ENCODE results near the gene IFT43. TPM values are rescaled to one million over a fixed set of nuclear protein-coding genes. Genes with fewer than 3 reads are reported as not detected.

The IFT43 gene
- total RNA-seq, 1 donor from 2014 or later: 8.9 TPM

- intact Hi-C loops (cut with micrococcal nuclease): no loop called here
- H3K36me3 Mint-ChIP-seq (ENCODE audit: low read depth): no peaks in the 10 kb centered on the region
- DNase-seq: no peak
- no peaks in the 10 kb centered on the region for H3K27me3 Mint-ChIP-seq
- H3K27ac Mint-ChIP-seq: no peak overlapping the region
- H3K4me3 Mint-ChIP-seq: no peak overlapping the region
- H3K4me1 Mint-ChIP-seq: no peaks in the 10 kb centered on the region
- no peaks in the 10 kb centered on the region for H3K9me3 Mint-ChIP-seq
These were observed 14.1 kb upstream of the IFT43 start for GRCh38 chr14:75971509-75971908.

- Mint-ChIP-seq H3K9me3 (no peaks in the 10 kb centered on the region), H3K4me1 (peaks cover under 1% of the 10 kb centered on the region), H3K27ac (no peak overlapping the region), H3K36me3 (ENCODE audit: low read depth) (no peaks in the 10 kb centered on the region), H3K4me3 (no peak overlapping the region), H3K27me3 (no peaks in the 10 kb centered on the region)
- intact Hi-C loops (cut with micrococcal nuclease): no loop called here
- no peak for DNase-seq
These were observed 12.7 kb upstream of the IFT43 start for GRCh38 chr14:75972801-75973421.

- H3K36me3 Mint-ChIP-seq (ENCODE audit: low read depth): no peaks in the 10 kb centered on the region
- DNase-seq: no peak
- intact Hi-C loops (cut with micrococcal nuclease): no loop called here
- H3K4me1 Mint-ChIP-seq: peaks cover 26% of the 10 kb centered on the region
- H3K27ac Mint-ChIP-seq: no peak overlapping the region
- no peak overlapping the region for H3K4me3 Mint-ChIP-seq
- no peaks in the 10 kb centered on the region for H3K27me3 Mint-ChIP-seq
- no peaks in the 10 kb centered on the region for H3K9me3 Mint-ChIP-seq
These were observed 8.6 kb upstream of the IFT43 start for GRCh38 chr14:75976826-75977581.

GRCh38 chr14:75977582-75977943, 8.0 kb upstream of the IFT43 start:
- H3K36me3 Mint-ChIP-seq (ENCODE audit: low read depth): no peaks in the 10 kb centered on the region
- intact Hi-C loops (cut with micrococcal nuclease): no loop called here
- no peaks in the 10 kb centered on the region for H3K9me3 Mint-ChIP-seq
- no peaks in the 10 kb centered on the region for H3K27me3 Mint-ChIP-seq
- H3K4me3 Mint-ChIP-seq: no peak overlapping the region
- no peak overlapping the region for H3K27ac Mint-ChIP-seq
- no peak for DNase-seq
- H3K4me1 Mint-ChIP-seq: peaks cover 26% of the 10 kb centered on the region

- peak; percentile 68 for DNase-seq
- intact Hi-C loops (cut with micrococcal nuclease): no loop called here
- no peaks in the 10 kb centered on the region for H3K9me3 Mint-ChIP-seq
- H3K36me3 Mint-ChIP-seq (ENCODE audit: low read depth): no peaks in the 10 kb centered on the region
- H3K4me3 Mint-ChIP-seq: no peak overlapping the region
- H3K27ac Mint-ChIP-seq: no peak overlapping the region
- H3K27me3 Mint-ChIP-seq: peaks cover 2% of the 10 kb centered on the region
- peaks cover 30% of the 10 kb centered on the region for H3K4me1 Mint-ChIP-seq
These were observed 7.3 kb upstream of the IFT43 start for GRCh38 chr14:75978249-75978731.

GRCh38 chr14:75979071-75979571, 6.4 kb upstream of the IFT43 start:
- H3K27me3 Mint-ChIP-seq: peaks cover 10% of the 10 kb centered on the region
- no peak overlapping the region for H3K4me3 Mint-ChIP-seq
- intact Hi-C loops (cut with micrococcal nuclease): no loop called here
- no peaks in the 10 kb centered on the region for H3K36me3 Mint-ChIP-seq (ENCODE audit: low read depth)
- H3K4me1 Mint-ChIP-seq: peaks cover 30% of the 10 kb centered on the region
- H3K27ac Mint-ChIP-seq: no peak overlapping the region
- H3K9me3 Mint-ChIP-seq: no peaks in the 10 kb centered on the region
- DNase-seq: peak; percentile 71

- no peaks in the 10 kb centered on the region for H3K36me3 Mint-ChIP-seq (ENCODE audit: low read depth)
- peaks cover 30% of the 10 kb centered on the region for H3K4me1 Mint-ChIP-seq
- no peaks in the 10 kb centered on the region for H3K9me3 Mint-ChIP-seq
- intact Hi-C loops (cut with micrococcal nuclease): loop anchor here (10.0 kb wide), 1 partner anchor 175 kb away; the partner anchor contains the start of gene GPATCH2L
- no peak overlapping the region for H3K4me3 Mint-ChIP-seq
- DNase-seq: no peak
- peaks cover 13% of the 10 kb centered on the region for H3K27me3 Mint-ChIP-seq
- no peak overlapping the region for H3K27ac Mint-ChIP-seq
These were observed 5.7 kb upstream of the IFT43 start for GRCh38 chr14:75979648-75980565.

- H3K4me3 Mint-ChIP-seq: peak overlapping the region; percentile 84
- intact Hi-C loops (cut with micrococcal nuclease): loop anchor here (1.0 to 10.0 kb wide), 2 partner anchors 174 to 404 kb away; partner anchors contain the start of gene GPATCH2L
- DNase-seq: no peak
- H3K36me3 Mint-ChIP-seq (ENCODE audit: low read depth): peaks cover 2% of the 10 kb centered on the region
- no peaks in the 10 kb centered on the region for H3K9me3 Mint-ChIP-seq
- peaks cover 33% of the 10 kb centered on the region for H3K4me1 Mint-ChIP-seq
- H3K27me3 Mint-ChIP-seq: peaks cover 13% of the 10 kb centered on the region
- H3K27ac Mint-ChIP-seq: peak overlapping the region; percentile 63
These were observed 4.7 kb upstream of the IFT43 start for GRCh38 chr14:75980856-75981255.

- Mint-ChIP-seq H3K36me3 (ENCODE audit: low read depth) (peaks cover 2% of the 10 kb centered on the region), H3K4me3 (peak within 1 kb of the TSS; percentile 84), H3K27ac (peak within 1 kb of the TSS; percentile 80), H3K9me3 (no peaks in the 10 kb centered on the region), H3K4me1 (peaks cover 38% of the 10 kb centered on the region), H3K27me3 (peaks cover 14% of the 10 kb centered on the region)
- peak; percentile 82 for DNase-seq
- intact Hi-C loops (cut with micrococcal nuclease): loop anchor here (1.0 to 10.0 kb wide), 5 partner anchors 75 to 404 kb away; partner anchors contain the start of genes ERG28, GPATCH2L and TTLL5
These were observed 3.9 kb upstream of the IFT43 start, which contains the start of gene TGFB3 for GRCh38 chr14:75981426-75982265. Gene TGFB3 (minus strand): TSS chr14:75981995. CDS start chr14:75980893, 1,102 bp downstream.

- peak overlapping the region; percentile 74 for H3K27ac Mint-ChIP-seq
- H3K27me3 Mint-ChIP-seq: peaks cover 14% of the 10 kb centered on the region
- H3K4me1 Mint-ChIP-seq: peaks cover 40% of the 10 kb centered on the region
- DNase-seq: peak; percentile 94
- intact Hi-C loops (cut with micrococcal nuclease): loop anchor here (1.0 to 10.0 kb wide), 4 partner anchors 76 to 322 kb away; partner anchors contain the start of genes ERG28, GPATCH2L and TTLL5
- H3K36me3 Mint-ChIP-seq (ENCODE audit: low read depth): peaks cover 2% of the 10 kb centered on the region
- H3K9me3 Mint-ChIP-seq: no peaks in the 10 kb centered on the region
- H3K4me3 Mint-ChIP-seq: peak overlapping the region; percentile 84
These were observed 3.1 kb upstream of the IFT43 start for GRCh38 chr14:75982266-75983018.

GRCh38 chr14:75983019-75983358, 2.6 kb upstream of the IFT43 start:
- intact Hi-C loops (cut with micrococcal nuclease): loop anchor here (2.0 to 10.0 kb wide), 2 partner anchors 172 to 322 kb away; partner anchors contain the start of genes ERG28, GPATCH2L and TTLL5
- peak overlapping the region; percentile 84 for H3K4me3 Mint-ChIP-seq

GRCh38 chr14:75984674-75985073, 889 bp upstream of the IFT43 start:
- H3K36me3 Mint-ChIP-seq (ENCODE audit: low read depth): peaks cover 2% of the 10 kb centered on the region
- DNase-seq: peak; percentile 55
- intact Hi-C loops (cut with micrococcal nuclease): loop anchor here (10.0 kb wide), 1 partner anchor 170 kb away; the partner anchor contains the start of gene GPATCH2L
- H3K4me1 Mint-ChIP-seq: peaks cover 28% of the 10 kb centered on the region
- no peak overlapping the region for H3K4me3 Mint-ChIP-seq
- H3K9me3 Mint-ChIP-seq: no peaks in the 10 kb centered on the region
- peaks cover 14% of the 10 kb centered on the region for H3K27me3 Mint-ChIP-seq
- H3K27ac Mint-ChIP-seq: no peak overlapping the region

More at GRCh38 chr14:75983019-75983358, 2.6 kb upstream of the IFT43 start:
- H3K4me1 Mint-ChIP-seq: peaks cover 38% of the 10 kb centered on the region
- peaks cover 2% of the 10 kb centered on the region for H3K36me3 Mint-ChIP-seq (ENCODE audit: low read depth)
- DNase-seq: no peak
- peaks cover 14% of the 10 kb centered on the region for H3K27me3 Mint-ChIP-seq
- H3K27ac Mint-ChIP-seq: peak overlapping the region; percentile 74
- no peaks in the 10 kb centered on the region for H3K9me3 Mint-ChIP-seq

Measured in activated CD4-positive, alpha-beta T cell treated with anti-CD3 and anti-CD28 coated beads, Interleukin-2, amount 10 ng/mL, durations not matched to agents 24 days and 14 days (primary cell).